Sciatic nerve (tissue), 2 donors: ENCODE measurements around the gene TTC6. TPM values are rescaled to one million over a fixed set of nuclear protein-coding genes. Genes with fewer than 3 reads are reported as not detected.

Experiments
- ATAC-seq: fragments of 200-7000 bp; cut with Tn5 transposase; one replicate; pipeline ENCODE4 v1.9.1; 2020; ENCODE audit warnings: mild to moderate bottlenecking, moderate library complexity
- DNase-seq: peaks from one replicate; pipeline ENCODE4 v3.0.0-alpha.2; 2020; ENCODE audit warnings: low spot score
- intact Hi-C: fragments of 100-400 bp; cut with DNase I; formaldehyde crosslinking; loops from one replicate; pipeline ENCODE4 v1.14.2; 2022
- total RNA-seq: library from RNA; stranded (reverse); fragmentation: NEBNext Ultra II Directional; extraction: Animal tissue kit (Norgen Biotek cat#: 25700); gene quantifications from one replicate; pipeline ENCODE4 v1.2.1, GENCODE V29; 2021
- donor health status: DM: no; HTN: no; CAD: no.
- donor health status: DM: no; HTN: no; CAD: no.

TTC6 gene
- total RNA-seq, 1 donor from 2014 or later, result not detected

GRCh38 chr14:37593511-37594237 is 1.8 kb upstream of the TTC6 start:
- no peak for ATAC-seq
- DNase-seq, result no peak
- intact Hi-C loops, result no loop called here

- ATAC-seq (peak; percentile 55), DNase-seq (peak; percentile 74)
- intact Hi-C loops, result no loop called here
Measured at GRCh38 chr14:37594238-37594970, 1.0 kb upstream of the TTC6 start.

- peak; percentile 22 for ATAC-seq
- DNase-seq, result peak; percentile 57
- intact Hi-C loops, result no loop called here
Measured at GRCh38 chr14:37595809-37596621, 586 bp downstream of the TTC6 start.

- ATAC-seq (no peak), DNase-seq (no peak)
- intact Hi-C loops, result no loop called here
Measured at GRCh38 chr14:37596790-37597472, 1.5 kb downstream of the TTC6 start.

GRCh38 chr14:37597538-37597913 is 2.1 kb downstream of the TTC6 start:
- DNase-seq (no peak), ATAC-seq (no peak)
- intact Hi-C loops, result no loop called here

- DNase-seq (no peak), ATAC-seq (no peak)
- intact Hi-C loops, result no loop called here
Measured at GRCh38 chr14:37597914-37598746, 2.7 kb downstream of the TTC6 start.

- intact Hi-C loops, result no loop called here
- no peak for DNase-seq
- no peak for ATAC-seq
Measured at GRCh38 chr14:37598747-37599506, 3.5 kb downstream of the TTC6 start.

- ATAC-seq (no peak), DNase-seq (peak; percentile 53)
- intact Hi-C loops, result no loop called here
Measured at GRCh38 chr14:37599507-37600368, 4.3 kb downstream of the TTC6 start.

GRCh38 chr14:37600880-37601741 is 5.7 kb downstream of the TTC6 start:
- intact Hi-C loops, result no loop called here
- no peak for ATAC-seq
- DNase-seq, result no peak

GRCh38 chr14:37601865-37602264 is 6.4 kb downstream of the TTC6 start:
- intact Hi-C loops, result no loop called here
- DNase-seq (no peak), ATAC-seq (no peak)

GRCh38 chr14:37602605-37603453 is 7.4 kb downstream of the TTC6 start:
- no peak for DNase-seq
- intact Hi-C loops, result no loop called here
- no peak for ATAC-seq

- DNase-seq, result no peak
- no peak for ATAC-seq
- intact Hi-C loops, result no loop called here
Measured at GRCh38 chr14:37603688-37604251, 8.3 kb downstream of the TTC6 start.

GRCh38 chr14:37606678-37607077 is 11.2 kb downstream of the TTC6 start:
- intact Hi-C loops, result no loop called here
- ATAC-seq (no peak), DNase-seq (no peak)

GRCh38 chr14:37608649-37609048 is 13.2 kb downstream of the TTC6 start:
- DNase-seq, result no peak
- intact Hi-C loops, result no loop called here
- ATAC-seq, result no peak
